H1 (cell line): Measurements from ENCODE around the gene FOSL2. TPM values are rescaled to one million over a fixed set of nuclear protein-coding genes. Genes with fewer than 3 reads are reported as not detected.

ENCODE experiments used
- USF2 ChIP-seq: IDR thresholded peaks from 2 replicates; pipeline ENCODE4 v1.6.1; 2011; ENCODE audit warnings: low read length, improper control_type of control experiment
- polyA plus RNA-seq, 7 experiments: library from polyadenylated mRNA; depleted of rRNA in 3 of 7; stranded (reverse) in 5 of 7; unstranded in 2 of 7; fragments of >200 nt in 5 of 7; fragments of 200-250 nt in 2 of 7; gene quantifications; 1 replicate in 5 of 7; 2 replicates in 1 of 7; 4 replicates in 1 of 7; pipeline versions ENCODE4 v1.2.1 to v1.2.3, GENCODE V29; 2011 to 2013; ENCODE audit warnings: missing spikeins in 2 of 7, mixed read lengths in 2 of 7
- total RNA-seq: library from RNA; stranded (reverse); fragmentation: NEBNext Ultra II Directional; extraction: Animal tissue kit (Norgen Biotek cat#: 25700); gene quantifications from 2 replicates; pipeline ENCODE4 v1.2.1, GENCODE V29; 2021

FOSL2 gene
- total and polyA plus RNA-seq, 2 of the 8 experiments (the other 6 are each of a cell fraction or from before 2014, with no cell fraction given): 1.5 to 4.5 TPM

GRCh38 chr2:28347193-28347592 lies 45.5 kb upstream of the FOSL2 start (continued):
- no peak for TF ChIP-seq USF2
